ENCODE measurements around the gene SMARCD2.
"Not testable (repeated sequence)": the region's sequence is repeated elsewhere in the genome, so short reads cannot be mapped to it uniquely, and the experiment has no call there.

GRCh38 chr17:63866625-63867024 is 24.1 kb upstream of the SMARCD2 start:
- TF ChIP-seq, protein P1, sequence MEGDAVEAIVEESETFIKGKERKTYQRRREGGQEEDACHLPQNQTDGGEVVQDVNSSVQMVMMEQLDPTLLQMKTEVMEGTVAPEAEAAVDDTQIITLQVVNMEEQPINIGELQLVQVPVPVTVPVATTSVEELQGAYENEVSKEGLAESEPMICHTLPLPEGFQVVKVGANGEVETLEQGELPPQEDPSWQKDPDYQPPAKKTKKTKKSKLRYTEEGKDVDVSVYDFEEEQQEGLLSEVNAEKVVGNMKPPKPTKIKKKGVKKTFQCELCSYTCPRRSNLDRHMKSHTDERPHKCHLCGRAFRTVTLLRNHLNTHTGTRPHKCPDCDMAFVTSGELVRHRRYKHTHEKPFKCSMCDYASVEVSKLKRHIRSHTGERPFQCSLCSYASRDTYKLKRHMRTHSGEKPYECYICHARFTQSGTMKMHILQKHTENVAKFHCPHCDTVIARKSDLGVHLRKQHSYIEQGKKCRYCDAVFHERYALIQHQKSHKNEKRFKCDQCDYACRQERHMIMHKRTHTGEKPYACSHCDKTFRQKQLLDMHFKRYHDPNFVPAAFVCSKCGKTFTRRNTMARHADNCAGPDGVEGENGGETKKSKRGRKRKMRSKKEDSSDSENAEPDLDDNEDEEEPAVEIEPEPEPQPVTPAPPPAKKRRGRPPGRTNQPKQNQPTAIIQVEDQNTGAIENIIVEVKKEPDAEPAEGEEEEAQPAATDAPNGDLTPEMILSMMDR (IDR thresholded peaks at IDR 0.05), result not testable (repeated sequence)
- not testable (repeated sequence) for TF ChIP-seq POLR2A, EP300, POLR2AphosphoS5 (IDR thresholded peaks at IDR 0.05)
